ENCODE measurements around the gene SMARCD3. TPM values are rescaled to one million over a fixed set of nuclear protein-coding genes. Genes with fewer than 3 reads are reported as not detected.

Gene SMARCD3
- total and polyA plus RNA-seq, 7 donors: 4.2 to 63.1 (median 38.8) TPM

- H3K4me1 ChIP-seq: no peaks in the 10 kb centered on the region
- no peaks in the 10 kb centered on the region for H3K9me3 ChIP-seq
- no peak overlapping the region for H3K27ac ChIP-seq
- 79 to 93% methylated on average over 5 of the region's 5 CpGs for WGBS, 2 donors
- H3K27me3 ChIP-seq: no peaks in the 10 kb centered on the region
- TF ChIP-seq CTCF (IDR thresholded peaks at IDR 0.05): no peak
- TF ChIP-seq POLR2A (IDR thresholded peaks at IDR 0.05): no peak
- TF ChIP-seq POLR2AphosphoS5 (IDR thresholded peaks at IDR 0.05): no peak
- no peak for TF ChIP-seq EP300 (IDR thresholded peaks at IDR 0.05)
- H3K4me3 ChIP-seq: no peak overlapping the region
- H3K36me3 ChIP-seq: peaks cover 30 to 55% (median 38%) of the 10 kb centered on the region in 4 donors
- intact Hi-C loops (cut with DNase I): no loop called here
- no peak for DNase-seq
Measured at GRCh38 chr7:151212626-151213025, 35.9 kb downstream of the SMARCD3 start.

- peaks cover 0 to under 1% (median 0%) of the 10 kb centered on the region in 3 donors for H3K27me3 ChIP-seq
- H3K27ac ChIP-seq: no peak overlapping the region
- H3K36me3 ChIP-seq: peaks cover 18 to 41% (median 25%) of the 10 kb centered on the region in 4 donors
- TF ChIP-seq POLR2A (IDR thresholded peaks at IDR 0.05) (no peak), EP300 (IDR thresholded peaks at IDR 0.05) (no peak), POLR2AphosphoS5 (IDR thresholded peaks at IDR 0.05) (no peak), CTCF (IDR thresholded peaks at IDR 0.05) (no peak)
- DNase-seq: no peak
- H3K9me3 ChIP-seq: no peaks in the 10 kb centered on the region
- 78 to 90% methylated on average over 3 of the region's 3 CpGs for WGBS, 2 donors
- no peaks in the 10 kb centered on the region for H3K4me1 ChIP-seq
- H3K4me3 ChIP-seq: no peak overlapping the region
- intact Hi-C loops (cut with DNase I): no loop called here
Measured at GRCh38 chr7:151211155-151211772, 37.2 kb downstream of the SMARCD3 start.

- TF ChIP-seq POLR2A (IDR thresholded peaks at IDR 0.05): no peak
- TF ChIP-seq CTCF (IDR thresholded peaks at IDR 0.05): no peak
- TF ChIP-seq EP300 (IDR thresholded peaks at IDR 0.05): no peak
- no peak for TF ChIP-seq POLR2AphosphoS5 (IDR thresholded peaks at IDR 0.05)
- Histone ChIP-seq H3K9me3 (no peaks in the 10 kb centered on the region), H3K27ac (no peak within 1 kb of the TSS), H3K4me3 (no peak within 1 kb of the TSS), H3K4me1 (no peaks in the 10 kb centered on the region), H3K27me3 (peaks cover 0 to 9% (median 0%) of the 10 kb centered on the region in 3 donors), H3K36me3 (peaks cover 8 to 31% (median 15%) of the 10 kb centered on the region in 4 donors)
- 86 to 88% methylated on average over 17 of the region's 17 CpGs for WGBS, 2 donors
- DNase-seq: no peak
- intact Hi-C loops (cut with DNase I): no loop called here
Measured at GRCh38 chr7:151210087-151210854, 38.2 kb downstream of the SMARCD3 start, which contains the start of gene H2BK1. TSS of gene H2BK1 (minus strand) at chr7:151210488. CDS start at chr7:151210318, 170 bp downstream.

GRCh38 chr7:151209588-151209987 is 38.9 kb downstream of the SMARCD3 start:
- Histone ChIP-seq H3K4me3 (no peak overlapping the region), H3K27ac (no peak overlapping the region), H3K27me3 (peaks cover 0 to 13% (median 0%) of the 10 kb centered on the region in 3 donors), H3K9me3 (no peaks in the 10 kb centered on the region), H3K4me1 (no peaks in the 10 kb centered on the region), H3K36me3 (peaks cover 1 to 24% (median 8%) of the 10 kb centered on the region in 4 donors)
- no peak for TF ChIP-seq EP300 (IDR thresholded peaks at IDR 0.05)
- no peak for TF ChIP-seq CTCF (IDR thresholded peaks at IDR 0.05)
- TF ChIP-seq POLR2AphosphoS5 (IDR thresholded peaks at IDR 0.05): no peak
- no peak for TF ChIP-seq POLR2A (IDR thresholded peaks at IDR 0.05)
- WGBS, 2 donors: 81 to 90% methylated on average over 6 of the region's 6 CpGs
- no peak for DNase-seq
- intact Hi-C loops (cut with DNase I): no loop called here
